ENCODE measurements around the gene PAGR1.

DNA sequence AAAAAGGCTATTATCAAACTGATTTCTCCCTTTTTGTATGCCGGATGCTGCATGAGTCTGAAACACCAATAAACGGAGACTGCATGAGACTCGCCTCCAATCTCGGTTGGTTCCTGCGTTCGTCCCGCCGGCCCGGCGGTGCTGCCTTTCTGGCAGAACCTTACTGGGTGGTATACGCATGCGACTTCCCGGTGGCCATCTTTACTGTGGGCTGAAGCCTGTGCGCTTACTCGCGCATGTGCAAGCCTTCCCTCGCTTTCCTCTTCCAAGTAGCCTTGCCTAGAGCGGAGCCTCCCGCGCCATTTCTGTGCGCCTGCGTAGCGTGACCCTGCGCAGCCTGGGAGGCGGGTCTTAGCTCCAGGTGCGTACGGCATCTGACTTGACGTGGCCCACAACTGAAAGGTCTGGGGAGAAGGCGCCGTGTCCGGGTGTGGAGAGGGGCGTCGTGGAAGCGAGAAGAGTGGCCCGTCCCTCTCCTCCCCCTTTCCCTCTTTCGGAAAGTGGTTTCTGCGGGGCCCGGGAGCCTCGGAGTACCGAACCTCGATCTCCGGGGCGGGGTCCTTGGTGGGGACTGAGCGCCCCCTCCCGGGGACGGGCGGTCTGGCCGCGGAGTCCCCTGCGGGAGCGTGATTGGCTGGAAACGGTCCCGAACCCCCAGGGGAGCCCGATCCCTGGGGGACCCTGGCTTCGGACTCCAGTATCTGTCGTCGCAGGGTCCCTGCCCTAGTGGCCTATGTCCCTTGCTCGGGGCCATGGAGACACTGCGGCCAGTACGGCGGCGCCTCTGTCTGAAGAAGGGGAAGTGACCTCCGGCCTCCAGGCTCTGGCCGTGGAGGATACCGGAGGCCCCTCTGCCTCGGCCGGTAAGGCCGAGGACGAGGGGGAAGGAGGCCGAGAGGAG, at the start of gene PAGR1:
- TF ChIP-seq POLR2AphosphoS5 (IDR thresholded peaks at IDR 0.05) (peak; percentile 98), POLR2A (IDR thresholded peaks at IDR 0.05) (peak; percentile 76)
- TF ChIP-seq, protein P1, sequence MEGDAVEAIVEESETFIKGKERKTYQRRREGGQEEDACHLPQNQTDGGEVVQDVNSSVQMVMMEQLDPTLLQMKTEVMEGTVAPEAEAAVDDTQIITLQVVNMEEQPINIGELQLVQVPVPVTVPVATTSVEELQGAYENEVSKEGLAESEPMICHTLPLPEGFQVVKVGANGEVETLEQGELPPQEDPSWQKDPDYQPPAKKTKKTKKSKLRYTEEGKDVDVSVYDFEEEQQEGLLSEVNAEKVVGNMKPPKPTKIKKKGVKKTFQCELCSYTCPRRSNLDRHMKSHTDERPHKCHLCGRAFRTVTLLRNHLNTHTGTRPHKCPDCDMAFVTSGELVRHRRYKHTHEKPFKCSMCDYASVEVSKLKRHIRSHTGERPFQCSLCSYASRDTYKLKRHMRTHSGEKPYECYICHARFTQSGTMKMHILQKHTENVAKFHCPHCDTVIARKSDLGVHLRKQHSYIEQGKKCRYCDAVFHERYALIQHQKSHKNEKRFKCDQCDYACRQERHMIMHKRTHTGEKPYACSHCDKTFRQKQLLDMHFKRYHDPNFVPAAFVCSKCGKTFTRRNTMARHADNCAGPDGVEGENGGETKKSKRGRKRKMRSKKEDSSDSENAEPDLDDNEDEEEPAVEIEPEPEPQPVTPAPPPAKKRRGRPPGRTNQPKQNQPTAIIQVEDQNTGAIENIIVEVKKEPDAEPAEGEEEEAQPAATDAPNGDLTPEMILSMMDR (IDR thresholded peaks at IDR 0.05): peak; percentile 89 to 95 (median 94)
